ENCODE results near the gene PIK3R6.

GRCh38 chr17:8806926-8807550, 60.4 kb downstream of the PIK3R6 start:
- TF ChIP-seq POLR2AphosphoS5 (IDR thresholded peaks at IDR 0.05; ENCODE audit: borderline replicate concordance, low read depth, low read length) (no peak), EZH2 (IDR thresholded peaks at IDR 0.05) (no peak), FOXP2 (optimal IDR thresholded peaks at IDR 0.05; ENCODE audit: control extremely low read depth, extremely low read length, insufficient read depth) (no peak)
